A549 (cell line): Measurements from ENCODE around the gene AP5B1. TPM values are rescaled to one million over a fixed set of nuclear protein-coding genes. Genes with fewer than 3 reads are reported as not detected.

Source experiments
- CBX8 ChIP-seq: fragments of 200-600 bp; sonication (generic); IDR thresholded peaks from 2 replicates; pipeline ENCODE4 v1.6.1; 2016
- CHD2 ChIP-seq: fragments of 150-350 bp; IDR thresholded peaks from 2 replicates; pipeline ENCODE4 v1.6.1; 2014; ENCODE audit warnings: low read length; ENCODE audit not compliant: partially characterized antibody
- CHD4 ChIP-seq: fragments of 200-600 bp; sonication (generic); IDR thresholded peaks from 2 replicates; pipeline ENCODE4 v1.6.1; 2016; ENCODE audit warnings: antibody characterized with exemption, mild to moderate bottlenecking, borderline replicate concordance
- EHF ChIP-seq: fragments of 250-450 bp; sonication (Bioruptor Pico); IDR thresholded peaks from 2 replicates; pipeline ENCODE4 v1.5.0; 2020; ENCODE audit warnings: mild to moderate bottlenecking
- EHMT2 ChIP-seq: fragments of 200-600 bp; sonication (generic); IDR thresholded peaks from 2 replicates; pipeline ENCODE4 v1.6.1; 2016; ENCODE audit warnings: antibody characterized with exemption, low read depth, mild to moderate bottlenecking, moderate library complexity
- ESRRA ChIP-seq: fragments of 150-350 bp; IDR thresholded peaks from 2 replicates; pipeline ENCODE4 v1.6.1; 2014; ENCODE audit warnings: mild to moderate bottlenecking, low read length, borderline replicate concordance
- FOSL2 ChIP-seq, 2 experiments: fragments of 450-650 bp in 1 of 2; fragments of >200 bp in 1 of 2; sonication (Bioruptor Twin) in 1 of 2; formaldehyde crosslinking; IDR thresholded peaks; 2 replicates each; pipeline versions ENCODE4 v1.5.0 to v1.6.1; 2016 to 2020; ENCODE audit warnings: mild to moderate bottlenecking in 1 of 2, moderate library complexity in 1 of 2
- HDAC2 ChIP-seq: fragments of 200-600 bp; sonication (generic); IDR thresholded peaks from 2 replicates; pipeline ENCODE4 v1.6.1; 2016
- HOXA7 ChIP-seq: fragments of 250-450 bp; sonication (Bioruptor Pico); IDR thresholded peaks from 2 replicates; pipeline ENCODE4 v1.5.0; 2020; ENCODE audit warnings: mild to moderate bottlenecking, moderate library complexity
- HOXB5 ChIP-seq: fragments of 250-450 bp; sonication (Bioruptor Pico); IDR thresholded peaks from 2 replicates; pipeline ENCODE4 v1.5.0; 2020; ENCODE audit warnings: mild to moderate bottlenecking, moderate library complexity
- JUNB ChIP-seq: fragments of >200 bp; sonication (Bioruptor Twin); formaldehyde crosslinking; IDR thresholded peaks from 2 replicates; pipeline ENCODE4 v1.6.1; 2016
- MAFK ChIP-seq: fragments of 450-650 bp; IDR thresholded peaks from 2 replicates; pipeline ENCODE4 v1.6.1; 2014; ENCODE audit not compliant: partially characterized antibody
- MAZ ChIP-seq: fragments of 150-350 bp; IDR thresholded peaks from 2 replicates; pipeline ENCODE4 v1.6.1; 2014; ENCODE audit warnings: antibody characterized with exemption, low read depth, low read length, borderline replicate concordance
- MYC ChIP-seq: IDR thresholded peaks from 2 replicates; pipeline ENCODE4 v1.6.1; 2012; ENCODE audit warnings: mild to moderate bottlenecking, inconsistent platforms, low read length, improper control_type of control experiment, borderline replicate concordance
- NPAS2 ChIP-seq: fragments of 250-450 bp; sonication (Bioruptor Pico); IDR thresholded peaks from 2 replicates; pipeline ENCODE4 v1.8.0; 2022; ENCODE audit warnings: mild to moderate bottlenecking, moderate library complexity, borderline replicate concordance
- PHF8 ChIP-seq: fragments of 200-600 bp; sonication (generic); IDR thresholded peaks from 2 replicates; pipeline ENCODE4 v1.6.1; 2016; ENCODE audit warnings: low read depth, mild to moderate bottlenecking, antibody characterized with exemption, moderate library complexity, borderline replicate concordance
- POLR2AphosphoS2 ChIP-seq: conservative IDR thresholded peaks from 2 replicates; pipeline ENCODE4 v1.6.1; 2012; ENCODE audit warnings: low read length, improper control_type of control experiment, inconsistent platforms
- RARB ChIP-seq: fragments of 250-450 bp; sonication (Bioruptor Pico); IDR thresholded peaks from 2 replicates; pipeline ENCODE4 v1.8.0; 2021; ENCODE audit warnings: mild to moderate bottlenecking, moderate library complexity
- RFX5 ChIP-seq: fragments of 450-650 bp; IDR thresholded peaks from 2 replicates; pipeline ENCODE4 v1.7.1; 2014; ENCODE audit warnings: antibody characterized with exemption, mild to moderate bottlenecking, moderate library complexity
- RNF2 ChIP-seq: fragments of 200-600 bp; sonication (generic); IDR thresholded peaks from 2 replicates; pipeline ENCODE4 v1.6.1; 2016; ENCODE audit warnings: low read depth, mild to moderate bottlenecking, antibody characterized with exemption, moderate library complexity, borderline replicate concordance
- SREBF2 ChIP-seq: fragments of 450-650 bp; IDR thresholded peaks from 2 replicates; pipeline ENCODE4 v1.6.1; 2014; ENCODE audit warnings: mild to moderate bottlenecking, moderate library complexity
- TFCP2L1 ChIP-seq: fragments of 250-450 bp; sonication (Bioruptor Pico); IDR thresholded peaks from 2 replicates; pipeline ENCODE4 v1.5.0; 2021; ENCODE audit warnings: mild to moderate bottlenecking
- TP53 ChIP-seq: fragments of 250-450 bp; sonication (Bioruptor Pico); IDR thresholded peaks from 2 replicates; pipeline ENCODE4 v1.5.0; 2021; ENCODE audit warnings: mild to moderate bottlenecking, moderate library complexity
- ZFP36 ChIP-seq: fragments of 450-650 bp; IDR thresholded peaks from 2 replicates; pipeline ENCODE4 v1.6.1; 2014; ENCODE audit warnings: borderline replicate concordance; ENCODE audit not compliant: partially characterized antibody
- ZSCAN20 ChIP-seq: fragments of 250-450 bp; sonication (Bioruptor Pico); IDR thresholded peaks from 2 replicates; pipeline ENCODE4 v1.8.0; 2022; ENCODE audit warnings: mild to moderate bottlenecking, moderate library complexity
- polyA plus RNA-seq, 4 experiments: library from polyadenylated mRNA; depleted of rRNA in 3 of 4; stranded (reverse); fragments of >200 nt; fragmentation: RNase III in 1 of 4; extraction: RNeasy Plus Mini Kit Qiagen cat#74134 plus additional on column Dnase treatment in 1 of 4; gene quantifications; 2 replicates in 3 of 4; 3 replicates in 1 of 4; pipeline ENCODE4 v1.2.3, GENCODE V29; 2011 to 2017
- TF ChIP-seq, protein P1 (sequence below): fragments of 150-350 bp; IDR thresholded peaks from 2 replicates; pipeline ENCODE4 v1.6.1; 2014; ENCODE audit warnings: low read depth, mild to moderate bottlenecking, low read length
- TF ChIP-seq, protein P2 (sequence below): fragments of 200-600 bp; sonication (generic); IDR thresholded peaks from 2 replicates; pipeline ENCODE4 v1.6.1; 2016; ENCODE audit warnings: antibody characterized with exemption, mild to moderate bottlenecking, moderate library complexity
- TF ChIP-seq, protein P3 (sequence below): fragments of 250-450 bp; sonication (Bioruptor Pico); IDR thresholded peaks from 2 replicates; pipeline ENCODE4 v1.5.0; 2020; ENCODE audit warnings: low read depth, mild to moderate bottlenecking, moderate library complexity
- TF ChIP-seq, protein P4 (sequence below): fragments of 250-450 bp; sonication (Bioruptor Pico); IDR thresholded peaks from 2 replicates; pipeline ENCODE4 v1.5.0; 2021; ENCODE audit warnings: mild to moderate bottlenecking, moderate library complexity, borderline replicate concordance
- TF ChIP-seq, protein P5 (sequence below): IDR thresholded peaks from 2 replicates; pipeline ENCODE4 v1.6.1; 2012

The AP5B1 gene
- polyA plus RNA-seq, 2 of the 4 experiments (the other 2 are of a cell fraction): 5.2 to 10.2 TPM

DNA sequence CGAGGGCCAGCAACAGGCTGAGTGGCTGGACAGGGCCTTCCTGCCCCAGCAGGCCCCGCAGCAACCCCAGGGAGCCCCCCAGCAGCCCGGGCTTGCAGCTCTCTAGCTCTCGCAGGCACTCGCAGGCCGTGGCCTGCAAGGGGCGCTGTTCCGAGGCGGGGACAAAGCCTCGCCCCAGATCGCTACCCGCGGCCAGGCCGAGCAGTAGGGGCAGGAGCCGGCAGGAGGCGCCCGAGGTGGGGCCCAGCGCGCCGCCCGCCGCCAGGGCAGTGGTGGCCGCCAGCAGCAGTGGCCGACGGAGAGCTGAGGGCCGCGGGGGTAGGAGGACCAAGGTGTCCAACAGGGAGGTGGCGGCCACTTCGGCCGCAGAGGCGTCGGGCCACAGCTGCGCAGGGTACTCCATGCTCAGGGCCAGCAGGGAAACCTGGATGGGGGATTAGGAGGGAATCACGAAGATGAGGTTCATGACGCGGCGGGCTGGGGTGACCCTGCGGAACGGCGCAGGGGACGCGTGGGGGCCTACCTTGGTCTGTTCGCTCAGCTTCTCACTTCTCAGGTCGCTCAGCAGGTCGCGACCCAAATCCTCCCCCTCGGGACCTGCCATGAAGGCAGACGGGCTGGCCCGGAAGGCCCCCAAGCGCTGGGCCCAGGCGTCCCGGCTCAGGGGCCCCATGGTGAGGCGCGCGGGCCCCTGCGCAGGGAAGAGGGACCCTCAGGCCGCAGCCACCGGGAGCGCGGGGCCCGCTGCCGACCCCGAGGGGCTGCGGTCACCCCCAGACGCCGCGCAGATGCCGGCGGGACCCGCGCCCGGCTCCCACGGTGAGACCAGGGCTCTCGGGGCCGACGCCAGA is 632 bp downstream of the AP5B1 start (continued):
- TF ChIP-seq HDAC2 (no peak), HOXA7 (CRISPR knock-in tag) (no peak), MAZ (no peak), PHF8 (peak; percentile 87), HOXB5 (CRISPR knock-in tag) (no peak), MAFK (no peak), POLR2AphosphoS2 (no peak), ESRRA (no peak), SREBF2 (no peak), CBX8 (no peak), RNF2 (peak; percentile 20; the same call in 1 of the 2 replicates), ZSCAN20 (CRISPR knock-in tag) (no peak), CHD4 (no peak), CHD2 (no peak), EHMT2 (no peak), TFCP2L1 (no peak), RFX5 (no peak), EHF (CRISPR knock-in tag) (no peak), MYC (no peak; the same call in 1 of the 2 replicates), TP53 (CRISPR knock-in tag) (no peak; the same call in 1 of the 2 replicates), RARB (CRISPR knock-in tag) (no peak), ZFP36 (no peak), NPAS2 (no peak), FOSL2 (IDR thresholded peaks at IDR 0.05) (no peak), FOSL2 (CRISPR knock-in tag; IDR thresholded peaks at IDR 0.05) (no peak), JUNB (no peak)
- TF ChIP-seq, protein P1, sequence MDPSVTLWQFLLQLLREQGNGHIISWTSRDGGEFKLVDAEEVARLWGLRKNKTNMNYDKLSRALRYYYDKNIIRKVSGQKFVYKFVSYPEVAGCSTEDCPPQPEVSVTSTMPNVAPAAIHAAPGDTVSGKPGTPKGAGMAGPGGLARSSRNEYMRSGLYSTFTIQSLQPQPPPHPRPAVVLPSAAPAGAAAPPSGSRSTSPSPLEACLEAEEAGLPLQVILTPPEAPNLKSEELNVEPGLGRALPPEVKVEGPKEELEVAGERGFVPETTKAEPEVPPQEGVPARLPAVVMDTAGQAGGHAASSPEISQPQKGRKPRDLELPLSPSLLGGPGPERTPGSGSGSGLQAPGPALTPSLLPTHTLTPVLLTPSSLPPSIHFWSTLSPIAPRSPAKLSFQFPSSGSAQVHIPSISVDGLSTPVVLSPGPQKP: no peak
- TF ChIP-seq, protein P2, sequence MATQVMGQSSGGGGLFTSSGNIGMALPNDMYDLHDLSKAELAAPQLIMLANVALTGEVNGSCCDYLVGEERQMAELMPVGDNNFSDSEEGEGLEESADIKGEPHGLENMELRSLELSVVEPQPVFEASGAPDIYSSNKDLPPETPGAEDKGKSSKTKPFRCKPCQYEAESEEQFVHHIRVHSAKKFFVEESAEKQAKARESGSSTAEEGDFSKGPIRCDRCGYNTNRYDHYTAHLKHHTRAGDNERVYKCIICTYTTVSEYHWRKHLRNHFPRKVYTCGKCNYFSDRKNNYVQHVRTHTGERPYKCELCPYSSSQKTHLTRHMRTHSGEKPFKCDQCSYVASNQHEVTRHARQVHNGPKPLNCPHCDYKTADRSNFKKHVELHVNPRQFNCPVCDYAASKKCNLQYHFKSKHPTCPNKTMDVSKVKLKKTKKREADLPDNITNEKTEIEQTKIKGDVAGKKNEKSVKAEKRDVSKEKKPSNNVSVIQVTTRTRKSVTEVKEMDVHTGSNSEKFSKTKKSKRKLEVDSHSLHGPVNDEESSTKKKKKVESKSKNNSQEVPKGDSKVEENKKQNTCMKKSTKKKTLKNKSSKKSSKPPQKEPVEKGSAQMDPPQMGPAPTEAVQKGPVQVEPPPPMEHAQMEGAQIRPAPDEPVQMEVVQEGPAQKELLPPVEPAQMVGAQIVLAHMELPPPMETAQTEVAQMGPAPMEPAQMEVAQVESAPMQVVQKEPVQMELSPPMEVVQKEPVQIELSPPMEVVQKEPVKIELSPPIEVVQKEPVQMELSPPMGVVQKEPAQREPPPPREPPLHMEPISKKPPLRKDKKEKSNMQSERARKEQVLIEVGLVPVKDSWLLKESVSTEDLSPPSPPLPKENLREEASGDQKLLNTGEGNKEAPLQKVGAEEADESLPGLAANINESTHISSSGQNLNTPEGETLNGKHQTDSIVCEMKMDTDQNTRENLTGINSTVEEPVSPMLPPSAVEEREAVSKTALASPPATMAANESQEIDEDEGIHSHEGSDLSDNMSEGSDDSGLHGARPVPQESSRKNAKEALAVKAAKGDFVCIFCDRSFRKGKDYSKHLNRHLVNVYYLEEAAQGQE: no peak
- TF ChIP-seq, protein P3, sequence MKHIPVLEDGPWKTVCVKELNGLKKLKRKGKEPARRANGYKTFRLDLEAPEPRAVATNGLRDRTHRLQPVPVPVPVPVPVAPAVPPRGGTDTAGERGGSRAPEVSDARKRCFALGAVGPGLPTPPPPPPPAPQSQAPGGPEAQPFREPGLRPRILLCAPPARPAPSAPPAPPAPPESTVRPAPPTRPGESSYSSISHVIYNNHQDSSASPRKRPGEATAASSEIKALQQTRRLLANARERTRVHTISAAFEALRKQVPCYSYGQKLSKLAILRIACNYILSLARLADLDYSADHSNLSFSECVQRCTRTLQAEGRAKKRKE: no peak
- TF ChIP-seq, protein P4, sequence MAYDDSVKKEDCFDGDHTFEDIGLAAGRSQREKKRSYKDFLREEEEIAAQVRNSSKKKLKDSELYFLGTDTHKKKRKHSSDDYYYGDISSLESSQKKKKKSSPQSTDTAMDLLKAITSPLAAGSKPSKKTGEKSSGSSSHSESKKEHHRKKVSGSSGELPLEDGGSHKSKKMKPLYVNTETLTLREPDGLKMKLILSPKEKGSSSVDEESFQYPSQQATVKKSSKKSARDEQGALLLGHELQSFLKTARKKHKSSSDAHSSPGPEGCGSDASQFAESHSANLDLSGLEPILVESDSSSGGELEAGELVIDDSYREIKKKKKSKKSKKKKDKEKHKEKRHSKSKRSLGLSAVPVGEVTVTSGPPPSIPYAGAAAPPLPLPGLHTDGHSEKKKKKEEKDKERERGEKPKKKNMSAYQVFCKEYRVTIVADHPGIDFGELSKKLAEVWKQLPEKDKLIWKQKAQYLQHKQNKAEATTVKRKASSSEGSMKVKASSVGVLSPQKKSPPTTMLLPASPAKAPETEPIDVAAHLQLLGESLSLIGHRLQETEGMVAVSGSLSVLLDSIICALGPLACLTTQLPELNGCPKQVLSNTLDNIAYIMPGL (CRISPR knock-in tag): peak; percentile 98
- TF ChIP-seq, protein P5, sequence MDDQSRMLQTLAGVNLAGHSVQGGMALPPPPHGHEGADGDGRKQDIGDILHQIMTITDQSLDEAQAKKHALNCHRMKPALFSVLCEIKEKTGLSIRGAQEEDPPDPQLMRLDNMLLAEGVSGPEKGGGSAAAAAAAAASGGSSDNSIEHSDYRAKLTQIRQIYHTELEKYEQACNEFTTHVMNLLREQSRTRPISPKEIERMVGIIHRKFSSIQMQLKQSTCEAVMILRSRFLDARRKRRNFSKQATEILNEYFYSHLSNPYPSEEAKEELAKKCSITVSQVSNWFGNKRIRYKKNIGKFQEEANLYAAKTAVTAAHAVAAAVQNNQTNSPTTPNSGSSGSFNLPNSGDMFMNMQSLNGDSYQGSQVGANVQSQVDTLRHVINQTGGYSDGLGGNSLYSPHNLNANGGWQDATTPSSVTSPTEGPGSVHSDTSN: no peak
